ENCODE measurements around the gene MRPS35.
"Not testable (repeated sequence)": the region's sequence is repeated elsewhere in the genome, so short reads cannot be mapped to it uniquely, and the experiment has no call there.

MRPS35 gene

GRCh38 chr12:27709932-27710591 is 570 bp upstream of the MRPS35 start:
- peak; percentile 33 for DNase-seq

GRCh38 chr12:27711317-27711682 is 668 bp downstream of the MRPS35 start:
- peak; percentile 0 for DNase-seq

DNA sequence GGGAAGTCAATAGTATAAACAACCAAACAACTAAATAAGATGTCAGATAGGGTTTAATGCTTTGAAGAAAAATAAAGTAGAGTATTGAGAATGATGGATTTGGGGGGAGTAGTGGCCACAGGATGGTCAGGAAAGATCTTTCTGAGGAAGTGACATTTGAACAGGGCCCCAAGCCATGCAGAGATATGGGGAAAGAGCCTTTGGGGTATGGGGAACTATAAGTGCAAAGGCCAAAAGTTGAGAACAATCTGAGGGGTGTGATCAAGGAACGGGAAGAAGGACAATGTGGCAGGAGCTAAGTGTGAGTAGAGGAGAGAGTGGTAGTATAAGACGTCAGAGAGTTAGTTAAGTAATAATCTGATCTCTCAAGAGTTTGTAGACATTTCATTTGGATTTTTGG is 1.3 kb downstream of the MRPS35 start:
- peak; percentile 48 for DNase-seq

- DNase-seq: no peak
Measured at GRCh38 chr12:27723212-27723611, 12.6 kb downstream of the MRPS35 start.

GRCh38 chr12:27730097-27730588 is 19.5 kb downstream of the MRPS35 start:
- no peak for DNase-seq

GRCh38 chr12:27732281-27732680 is 21.6 kb downstream of the MRPS35 start:
- DNase-seq: no peak

DNA sequence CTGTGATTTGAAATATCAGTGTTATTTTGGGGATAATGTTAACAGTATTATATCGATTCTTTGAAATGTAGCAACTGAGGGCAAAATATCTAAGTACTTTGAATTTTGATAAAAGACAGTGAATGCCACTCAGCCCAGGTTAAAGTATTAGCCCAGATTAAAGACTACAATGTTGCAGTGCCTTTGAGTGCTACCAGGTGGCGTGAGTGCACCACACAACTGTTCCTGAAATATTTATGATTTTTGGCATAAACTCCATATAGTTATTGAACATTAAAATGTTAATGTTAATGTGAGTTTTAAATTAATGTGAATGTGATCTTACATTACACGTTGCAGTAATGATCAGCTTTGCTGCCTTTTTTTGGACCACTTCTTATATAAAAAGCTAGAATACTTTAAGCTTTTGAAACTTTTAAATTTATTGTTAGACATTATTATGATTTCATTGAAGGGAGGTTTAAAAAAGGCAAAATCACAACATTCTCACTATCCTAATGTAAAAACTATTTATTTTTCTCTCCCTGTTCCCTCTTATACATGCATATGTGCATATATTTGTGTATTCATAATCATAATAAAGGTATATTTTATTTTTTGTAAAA is 22.5 kb downstream of the MRPS35 start:
- peak; percentile 19 for DNase-seq

DNA sequence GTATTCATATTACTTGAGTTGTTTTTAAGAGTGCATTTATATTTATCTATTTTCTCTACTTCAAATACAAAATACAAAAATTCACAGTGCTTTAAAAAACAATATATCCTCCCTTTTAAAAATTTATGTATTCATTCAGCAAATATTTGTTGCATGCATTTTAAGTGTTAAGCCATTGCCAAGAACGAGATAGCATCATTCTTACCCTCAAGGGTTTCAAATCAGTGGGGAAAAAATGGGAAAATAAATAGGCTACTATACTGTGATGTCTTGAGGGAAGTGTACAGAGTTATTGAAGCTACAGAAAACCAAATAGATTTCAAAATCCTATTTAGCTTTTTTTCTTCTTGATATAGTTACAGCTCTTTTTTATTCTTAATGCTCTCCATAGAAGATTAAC is 23.2 kb downstream of the MRPS35 start:
- no peak for DNase-seq

DNA sequence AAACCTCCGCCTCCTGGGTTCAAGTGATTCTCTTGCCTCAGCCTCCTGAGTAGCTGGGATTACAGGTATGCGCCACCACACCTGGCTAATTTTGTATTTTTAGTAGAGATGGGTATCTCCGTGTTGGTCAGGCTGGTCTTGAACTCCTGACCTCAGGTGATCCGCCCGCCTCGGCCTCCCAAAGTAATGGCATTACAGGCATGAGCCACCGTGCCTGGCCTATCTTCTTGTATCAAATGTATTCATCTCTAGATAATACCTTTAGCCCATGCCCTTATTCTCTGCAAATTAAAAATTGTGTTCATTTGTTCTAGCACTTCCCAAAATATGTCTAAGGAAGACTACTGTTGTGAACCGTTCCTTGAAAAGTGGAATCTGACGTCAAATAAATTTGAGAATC is 23.7 kb downstream of the MRPS35 start:
- not testable (repeated sequence) for DNase-seq

DNA sequence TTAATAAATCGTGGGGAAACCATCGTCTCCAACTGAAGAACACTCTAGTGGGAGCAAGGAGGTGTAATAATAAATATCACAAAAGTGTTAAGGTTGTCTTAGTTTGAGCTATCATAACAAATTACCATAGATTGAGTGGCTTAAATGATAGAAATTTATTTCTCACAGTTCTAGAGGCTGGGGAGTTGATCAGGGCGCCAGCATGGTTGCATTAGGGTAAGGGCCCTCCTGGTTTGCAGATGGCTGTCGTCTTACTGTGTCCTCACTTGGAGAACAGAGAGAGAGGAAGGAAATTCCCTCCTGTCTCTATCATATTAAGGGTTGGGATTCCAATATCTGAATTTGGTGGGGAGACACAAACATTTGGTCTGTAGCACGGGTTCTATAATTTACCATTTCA is 33.0 kb downstream of the MRPS35 start:
- DNase-seq: no peak

- not testable (repeated sequence) for DNase-seq
Measured at GRCh38 chr12:27745734-27746133, 35.1 kb downstream of the MRPS35 start.

GRCh38 chr12:27747111-27747820 is 36.6 kb downstream of the MRPS35 start:
- DNase-seq: no peak

DNA sequence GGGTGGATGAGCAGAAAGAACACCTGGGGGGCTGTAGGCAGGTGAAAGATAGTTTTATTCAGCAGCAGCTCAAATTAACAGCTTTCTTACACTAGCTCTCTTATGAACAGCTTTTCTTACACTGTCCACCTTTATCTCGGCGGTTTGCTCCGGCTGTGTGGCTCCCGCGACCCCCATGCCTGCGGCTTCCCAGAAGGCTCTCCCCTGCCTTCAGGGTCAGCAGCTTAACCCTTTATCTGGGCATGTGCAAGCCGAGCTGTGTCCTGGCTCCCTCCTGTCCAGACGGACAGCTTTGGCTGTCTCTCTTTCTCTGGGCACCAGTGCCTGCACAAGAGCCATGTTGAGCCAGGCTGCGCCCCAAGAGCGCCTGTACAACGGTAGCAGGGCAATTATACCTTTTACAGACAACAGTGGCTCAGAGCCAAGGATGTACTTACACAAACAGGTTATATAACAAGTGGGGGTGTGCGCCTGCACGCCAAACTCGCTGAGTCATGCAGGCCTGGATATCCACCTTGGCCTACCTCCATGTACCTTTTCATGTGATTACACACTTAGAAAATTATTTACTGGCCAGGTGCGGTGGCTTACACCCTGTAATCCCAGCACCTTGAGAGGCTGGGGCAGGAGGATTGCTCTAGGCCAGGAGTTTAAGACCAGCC is 40.9 kb downstream of the MRPS35 start:
- no peak for DNase-seq

DNA sequence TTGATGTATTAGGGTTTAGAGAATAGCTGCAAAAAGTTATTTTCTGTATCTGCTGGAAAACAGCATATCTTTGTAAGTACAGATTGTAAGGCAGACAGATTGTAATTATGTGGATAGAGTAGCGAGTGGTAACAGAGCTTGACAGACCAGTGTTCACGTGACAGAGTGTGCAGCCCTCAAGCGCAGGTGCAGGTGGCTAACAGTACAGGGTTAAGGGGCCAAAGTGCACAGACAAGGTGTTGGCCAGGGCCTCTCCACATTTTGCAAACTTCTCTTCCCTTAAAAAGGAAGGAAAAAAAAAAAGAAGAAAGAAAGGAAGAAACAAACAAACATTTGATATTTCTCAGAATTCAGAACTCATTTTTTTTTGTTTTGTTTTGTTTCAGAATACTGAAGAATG is 44.2 kb downstream of the MRPS35 start:
- no peak for DNase-seq

GRCh38 chr12:27756670-27757195 is 46.1 kb downstream of the MRPS35 start:
- no peak for DNase-seq

DNA sequence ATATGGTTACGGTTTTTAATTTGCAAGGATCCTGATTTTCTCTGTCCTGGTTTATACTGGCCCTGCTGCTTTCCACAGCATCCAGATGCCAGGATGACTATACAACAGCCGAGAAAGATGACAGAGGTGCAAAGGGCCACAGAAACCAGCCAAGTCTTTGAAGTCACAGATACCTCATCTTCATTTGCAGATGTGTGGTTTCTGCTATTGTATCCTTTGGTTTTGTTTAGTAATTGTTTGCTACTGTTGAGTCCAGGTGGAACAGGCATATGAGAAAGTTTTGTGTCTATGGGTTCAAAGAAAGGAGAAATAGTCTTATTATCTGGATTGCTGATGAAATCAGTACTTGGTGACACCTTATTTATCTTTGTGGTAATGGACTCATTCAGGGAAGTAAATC is 52.1 kb downstream of the MRPS35 start:
- DNase-seq: no peak

- DNase-seq: no peak
Measured at GRCh38 chr12:27766587-27766986, 56.0 kb downstream of the MRPS35 start.

GRCh38 chr12:27769142-27769673 is 58.6 kb downstream of the MRPS35 start:
- no peak for DNase-seq

DNA sequence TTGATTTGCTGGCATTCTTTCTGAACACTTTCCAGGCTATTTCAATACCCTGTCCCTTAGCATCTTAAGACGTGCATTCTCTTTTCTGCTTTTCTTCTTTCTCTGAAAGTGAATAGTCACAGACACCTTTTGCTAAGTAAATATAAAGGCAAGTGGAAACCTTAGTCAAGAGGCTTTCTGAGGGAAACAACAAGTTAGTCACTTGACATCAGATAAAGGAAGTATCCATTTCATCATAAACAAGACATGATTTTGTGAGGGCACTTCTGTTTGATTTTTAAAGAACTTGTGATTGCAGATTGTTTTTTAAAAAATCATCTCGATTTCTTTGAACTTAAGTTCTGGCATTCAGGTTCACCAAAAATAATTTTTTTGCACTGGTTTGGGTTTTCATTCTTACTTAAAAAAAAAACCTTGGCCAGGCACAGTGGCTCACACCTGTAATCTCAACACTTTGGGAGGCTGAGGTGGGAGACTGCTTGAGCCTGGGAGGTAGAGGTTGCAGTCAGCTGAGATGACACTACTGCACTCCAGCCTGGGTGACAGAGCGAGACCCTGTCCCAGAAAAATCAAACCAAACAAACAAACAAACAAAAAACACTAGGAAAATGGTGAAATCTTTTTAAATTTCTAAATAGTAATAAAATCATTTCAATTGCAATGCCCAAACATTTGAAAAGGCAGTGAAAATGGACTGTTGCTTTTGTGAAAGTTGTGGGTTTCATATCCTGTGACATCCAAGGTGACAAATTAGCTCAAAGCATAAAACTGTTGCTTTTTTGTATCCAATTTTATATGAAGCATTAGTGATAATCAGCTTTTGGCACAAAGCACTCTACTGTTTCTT is 61.1 kb downstream of the MRPS35 start:
- DNase-seq: peak; percentile 52

GRCh38 chr12:27772328-27773049 is 61.9 kb downstream of the MRPS35 start:
- no peak for DNase-seq

GRCh38 chr12:27777141-27777540 is 66.5 kb downstream of the MRPS35 start:
- no peak for DNase-seq

All from inflammatory macrophage treated with lipopolysaccharide for 4 hours (primary cell).